Large intestine (tissue), 3 donors: Measurements from ENCODE around the gene TTC8. TPM values are rescaled to one million over a fixed set of nuclear protein-coding genes. Genes with fewer than 3 reads are reported as not detected.

Experiments
- DNase-seq, 2 donors: peaks; one replicate each; pipeline versions ENCODE4 v3.0.0 to v3.0.0-alpha.2; 2013
- H3K27ac ChIP-seq: one replicate; pipeline ENCODE4 v1.5.1; 2013; ENCODE audit warnings: low read length
- H3K27me3 ChIP-seq: 2 replicates; pipeline ENCODE4 v1.6.1; 2013; ENCODE audit warnings: low read length; ENCODE audit not compliant: control insufficient read depth, insufficient read depth
- H3K36me3 ChIP-seq: 2 replicates; pipeline ENCODE4 v1.6.1; 2013; ENCODE audit warnings: low read length; ENCODE audit not compliant: control insufficient read depth, insufficient read depth
- H3K4me1 ChIP-seq: one replicate; pipeline ENCODE4 v1.6.1; 2013; ENCODE audit warnings: low read length; ENCODE audit not compliant: control insufficient read depth, insufficient read depth
- H3K4me3 ChIP-seq: one replicate; pipeline ENCODE4 v1.5.1; 2013; ENCODE audit warnings: low read length
- H3K9me3 ChIP-seq: one replicate; pipeline ENCODE4 v1.6.1; 2013; ENCODE audit warnings: mild to moderate bottlenecking, low read depth, low read length, moderate library complexity; ENCODE audit not compliant: control insufficient read depth
- WGBS: methylation state at CpG from one replicate; pipeline ENCODE4 v1.1.5; 2013; ENCODE audit warnings: low lambda C conversion rate; ENCODE audit not compliant: insufficient coverage; 5-methylcytosine and 5-hydroxymethylcytosine counted together
- polyA plus RNA-seq: library from polyadenylated mRNA; unstranded; fragments of 120-200 nt; gene quantifications from one replicate; pipeline ENCODE4 v1.2.1, GENCODE V29; 2013

The TTC8 gene
- polyA plus RNA-seq, 1 donor = 25.7 TPM

DNA sequence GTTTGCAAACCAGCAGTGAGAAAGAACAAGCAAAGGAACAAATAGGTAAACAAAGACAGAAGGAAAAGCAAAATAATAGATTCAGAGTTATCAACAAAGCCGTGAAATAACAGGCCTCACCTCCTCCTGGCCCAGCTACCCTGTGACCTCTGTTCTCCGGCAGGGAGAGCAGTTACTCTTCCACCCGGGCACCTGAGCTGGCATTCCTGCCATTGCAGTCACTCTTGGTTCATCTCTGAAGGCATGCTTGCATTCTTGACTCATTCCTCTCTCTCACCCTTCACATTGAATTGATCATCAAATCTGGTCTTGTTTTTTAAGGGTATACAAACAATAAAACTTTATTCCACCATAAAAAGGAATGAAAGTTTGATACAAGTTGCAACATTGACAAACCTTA is 95.1 kb downstream of the TTC8 start:
- H3K27me3 ChIP-seq = no peaks in the 10 kb centered on the region
- WGBS = no CpG with 5 or more reads among the region's 3 CpGs
- H3K9me3 ChIP-seq = peaks cover 6% of the 10 kb centered on the region
- no peaks in the 10 kb centered on the region for H3K36me3 ChIP-seq
- no peaks in the 10 kb centered on the region for H3K4me1 ChIP-seq
- no peak overlapping the region for H3K27ac ChIP-seq
- no peak overlapping the region for H3K4me3 ChIP-seq
- DNase-seq = no peak

Other genes starting within 250 kb of the TTC8 start
- gene EML5, start 31.7 kb upstream of the TTC8 start, polyA plus RNA-seq = 6.2 TPM